Kidney (tissue), 14 donors: ENCODE data around the gene ERAL1. TPM values are rescaled to one million over a fixed set of nuclear protein-coding genes. Genes with fewer than 3 reads are reported as not detected.

ENCODE experiments used
- DNase-seq, 5 donors: peaks; one replicate each; pipeline ENCODE4 v3.0.0-alpha.2; 2013 to 2020
- FAIRE-seq: peaks from 2 replicates; lab custom pipeline; 2012; peaks lifted over from hg19 to GRCh38; lab: Jason Lieb, UNC
- H3K27ac ChIP-seq, 2 donors: one replicate each; pipeline ENCODE4 v1.7.0; 2013; ENCODE audit warnings: low read depth in 2 of 2, low read length in 2 of 2, inconsistent platforms in 1 of 2
- H3K27me3 ChIP-seq: one replicate; pipeline ENCODE4 v1.7.1; 2013; ENCODE audit warnings: low read length, inconsistent platforms; ENCODE audit not compliant: control insufficient read depth, insufficient read depth
- H3K36me3 ChIP-seq, 3 donors: one replicate each; pipeline versions ENCODE4 v1.7.0 to v1.7.1; 2013; ENCODE audit warnings: low read length in 3 of 3, control low read depth in 1 of 3, inconsistent platforms in 1 of 3; ENCODE audit not compliant: insufficient read depth in 3 of 3, control insufficient read depth in 2 of 3
- H3K4me1 ChIP-seq, 3 donors: one replicate each; pipeline versions ENCODE4 v1.7.0 to v1.7.1; 2013; ENCODE audit warnings: low read length in 3 of 3, inconsistent platforms in 1 of 3, low read depth in 1 of 3; ENCODE audit not compliant: control insufficient read depth in 2 of 3, insufficient read depth in 2 of 3
- H3K4me3 ChIP-seq, 3 donors: one replicate each; pipeline versions ENCODE4 v1.7.0 to v1.8.1; 2013; ENCODE audit warnings: low read length in 3 of 3, control low read depth in 1 of 3, inconsistent platforms in 1 of 3
- H3K9ac ChIP-seq, 3 donors: one replicate each; pipeline versions ENCODE4 v1.7.0 to v1.7.1; 2013; ENCODE audit warnings: low read length in 3 of 3, control low read depth in 1 of 3, inconsistent platforms in 1 of 3
- H3K9me3 ChIP-seq, 3 donors: one replicate each; pipeline versions ENCODE4 v1.7.0 to v1.7.1; 2013; ENCODE audit warnings: low read length in 3 of 3, control low read depth in 1 of 3, inconsistent platforms in 1 of 3; ENCODE audit not compliant: control insufficient read depth in 2 of 3, insufficient read depth in 1 of 3
- intact Hi-C: fragments of 100-400 bp; cut with DNase I; formaldehyde crosslinking; loops from one replicate; pipeline ENCODE4 v1.11.1; 2022
- polyA plus RNA-seq: library from polyadenylated mRNA; stranded (reverse); fragments of 350-450 nt; fragmentation: Illumina TruSeq; extraction: RNeasy Lipid Tissue Mini Kit (QIAGEN cat#74804); gene quantifications from one replicate; pipeline ENCODE4 v1.2.3, GENCODE V29; 2014; ENCODE audit warnings: low read depth, low replicate concordance; ENCODE audit not compliant: insufficient read depth
- total RNA-seq: library from RNA; stranded (reverse); fragmentation: NEBNext Ultra II Directional; extraction: Animal tissue kit (Norgen Biotek cat#: 25700); gene quantifications from one replicate; pipeline ENCODE4 v1.2.1, GENCODE V29; 2021
- TF ChIP-seq, protein P1 (sequence below): IDR thresholded peaks from 3 replicates; pipeline ENCODE4 v1.5.1; 2012; ENCODE audit warnings: mild to moderate bottlenecking, moderate library complexity, borderline replicate concordance; ENCODE audit not compliant: insufficient read depth; ENCODE audit errors: extremely low read depth
- donor health status: control.
- donor health status: control.
- donor health status: control.
- donor health status: control.
- donor health status: control.
- donor health status: DM: yes; HTN: yes; CAD: no.
- donor health status: Normal renal cell carcinoma (clear cell type).

The ERAL1 gene
- total and polyA plus RNA-seq, 2 donors from 2014 or later: 29.5 to 71.6 TPM

DNA sequence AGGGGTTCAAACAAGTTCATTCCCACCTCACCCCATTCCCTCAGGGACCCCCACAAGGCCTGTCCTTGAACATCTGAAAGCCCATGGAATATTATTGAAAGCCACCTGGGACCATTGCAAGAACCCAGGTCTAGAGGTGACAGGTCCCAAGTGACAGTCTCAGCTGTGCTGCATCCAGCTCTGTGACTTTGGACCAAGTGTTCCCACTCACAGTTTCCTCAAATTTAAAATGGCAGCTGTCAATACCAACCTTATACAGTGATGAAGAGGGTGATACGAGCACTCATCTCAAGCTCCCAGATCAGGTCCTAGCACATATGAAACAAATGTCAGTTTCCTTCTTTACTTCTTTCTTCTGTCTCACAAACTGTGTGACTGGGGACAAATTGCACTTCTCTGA is 9.1 kb downstream of the ERAL1 start:
- FAIRE-seq: no peak
- Histone ChIP-seq H3K4me3 (no peak overlapping the region), H3K27me3 (no peaks in the 10 kb centered on the region), H3K27ac (no peak overlapping the region), H3K4me1 (no peaks in the 10 kb centered on the region), H3K9ac (no peak overlapping the region), H3K9me3 (no peaks in the 10 kb centered on the region), H3K36me3 (peaks cover under 1 to 9% (median 8%) of the 10 kb centered on the region in 3 donors)
- no peak for DNase-seq
- TF ChIP-seq, protein P1, sequence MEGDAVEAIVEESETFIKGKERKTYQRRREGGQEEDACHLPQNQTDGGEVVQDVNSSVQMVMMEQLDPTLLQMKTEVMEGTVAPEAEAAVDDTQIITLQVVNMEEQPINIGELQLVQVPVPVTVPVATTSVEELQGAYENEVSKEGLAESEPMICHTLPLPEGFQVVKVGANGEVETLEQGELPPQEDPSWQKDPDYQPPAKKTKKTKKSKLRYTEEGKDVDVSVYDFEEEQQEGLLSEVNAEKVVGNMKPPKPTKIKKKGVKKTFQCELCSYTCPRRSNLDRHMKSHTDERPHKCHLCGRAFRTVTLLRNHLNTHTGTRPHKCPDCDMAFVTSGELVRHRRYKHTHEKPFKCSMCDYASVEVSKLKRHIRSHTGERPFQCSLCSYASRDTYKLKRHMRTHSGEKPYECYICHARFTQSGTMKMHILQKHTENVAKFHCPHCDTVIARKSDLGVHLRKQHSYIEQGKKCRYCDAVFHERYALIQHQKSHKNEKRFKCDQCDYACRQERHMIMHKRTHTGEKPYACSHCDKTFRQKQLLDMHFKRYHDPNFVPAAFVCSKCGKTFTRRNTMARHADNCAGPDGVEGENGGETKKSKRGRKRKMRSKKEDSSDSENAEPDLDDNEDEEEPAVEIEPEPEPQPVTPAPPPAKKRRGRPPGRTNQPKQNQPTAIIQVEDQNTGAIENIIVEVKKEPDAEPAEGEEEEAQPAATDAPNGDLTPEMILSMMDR: no peak
- intact Hi-C loops: no loop called here

DNA sequence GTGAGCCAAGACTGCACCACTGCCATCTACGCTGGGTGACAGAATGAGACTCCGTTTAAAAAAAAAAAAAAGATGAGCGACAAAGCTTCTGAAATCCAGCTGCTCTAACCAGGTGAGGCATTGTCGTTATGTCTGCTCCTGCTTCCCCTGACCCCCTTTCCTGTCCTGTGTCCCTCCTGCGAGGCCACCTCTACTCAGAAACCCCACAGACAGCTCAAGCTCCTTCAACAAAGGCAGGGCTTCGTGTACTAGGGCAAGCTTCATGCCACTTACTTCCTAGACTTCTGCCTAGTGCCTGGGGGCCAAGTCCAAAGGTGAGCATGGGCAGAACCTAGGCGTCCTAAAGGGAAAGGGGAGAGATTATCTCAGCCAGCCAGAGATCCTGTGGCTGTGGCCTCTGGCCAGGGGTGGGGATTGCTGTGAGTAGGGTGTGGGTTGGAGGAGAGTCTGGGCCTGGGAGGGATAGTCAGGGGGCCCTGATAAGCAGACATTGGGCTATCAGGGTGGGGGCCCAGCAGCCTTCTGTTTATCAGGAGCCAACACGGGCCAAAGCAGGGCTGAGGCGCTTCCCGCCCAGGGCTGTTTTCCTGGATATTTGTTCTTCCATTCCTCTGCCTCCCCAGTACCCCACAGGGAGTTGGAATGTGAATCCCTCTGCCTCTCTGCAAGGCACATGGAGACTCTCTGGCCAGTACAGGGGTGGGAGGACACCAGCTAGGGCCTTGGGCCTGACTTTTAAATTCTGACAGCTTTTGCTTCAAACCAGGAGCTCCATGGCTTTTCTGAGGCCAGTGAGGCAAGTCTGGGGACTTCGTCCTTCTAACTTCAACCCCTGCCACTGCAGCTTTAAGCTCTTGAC is 10.4 kb downstream of the ERAL1 start:
- FAIRE-seq (no peak), DNase-seq (no peak)
- Histone ChIP-seq H3K4me1 (no peaks in the 10 kb centered on the region), H3K4me3 (no peak overlapping the region), H3K36me3 (peaks cover 0 to 7% (median 6%) of the 10 kb centered on the region in 3 donors), H3K9me3 (no peaks in the 10 kb centered on the region), H3K9ac (no peak overlapping the region), H3K27me3 (no peaks in the 10 kb centered on the region), H3K27ac (no peak overlapping the region)
- TF ChIP-seq, protein P1: no peak
- intact Hi-C loops: no loop called here

DNA sequence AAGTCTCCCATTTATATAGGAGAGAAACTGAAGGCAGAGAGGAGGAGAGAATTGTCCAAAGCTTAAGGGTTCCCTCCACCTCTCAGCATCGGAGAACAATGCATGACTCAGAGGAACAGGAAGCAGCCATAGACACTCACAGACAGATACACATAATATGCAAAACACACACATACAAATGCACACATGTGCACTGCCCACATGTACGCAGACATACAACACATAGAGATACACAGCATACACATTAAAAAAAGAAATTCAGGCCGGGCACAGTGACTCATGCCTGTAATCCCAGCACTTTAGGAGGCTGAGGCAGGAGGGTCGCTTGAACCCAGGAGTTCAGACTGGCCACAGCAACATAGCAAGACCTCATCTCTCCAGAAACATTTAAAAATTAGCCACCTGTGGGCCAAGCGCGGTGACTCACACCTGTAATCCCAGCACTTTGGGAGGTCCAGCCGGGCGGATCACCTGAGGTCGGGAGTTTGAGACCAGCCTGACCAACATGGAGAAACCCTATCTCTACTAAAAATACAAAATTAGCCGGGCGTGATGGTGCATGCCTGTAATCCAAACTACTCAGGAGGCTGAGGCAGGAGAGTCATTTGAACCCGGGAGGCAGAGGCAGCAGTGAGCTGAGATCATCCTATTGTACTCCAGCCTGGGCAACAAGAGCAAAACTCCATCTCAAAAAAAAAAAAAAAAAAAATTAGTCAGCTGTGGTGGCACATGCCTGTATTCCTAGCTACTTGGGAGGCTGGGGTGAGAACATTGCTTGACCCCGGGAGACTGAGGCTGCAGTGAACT is 11.3 kb downstream of the ERAL1 start:
- H3K4me1 ChIP-seq: no peaks in the 10 kb centered on the region
- H3K27me3 ChIP-seq: no peaks in the 10 kb centered on the region
- TF ChIP-seq, protein P1: no peak
- no peak for DNase-seq
- peaks cover 0 to 2% (median 0%) of the 10 kb centered on the region in 3 donors for H3K36me3 ChIP-seq
- H3K9ac ChIP-seq: no peak overlapping the region
- intact Hi-C loops: no loop called here
- no peaks in the 10 kb centered on the region for H3K9me3 ChIP-seq
- no peak overlapping the region for H3K27ac ChIP-seq
- FAIRE-seq: no peak
- no peak overlapping the region for H3K4me3 ChIP-seq
